Measurements from ENCODE around the gene LYSMD1. TPM values are rescaled to one million over a fixed set of nuclear protein-coding genes. Genes with fewer than 3 reads are reported as not detected.

The LYSMD1 gene
- total RNA-seq, 1 donor from 2014 or later, result 11.4 TPM

DNA sequence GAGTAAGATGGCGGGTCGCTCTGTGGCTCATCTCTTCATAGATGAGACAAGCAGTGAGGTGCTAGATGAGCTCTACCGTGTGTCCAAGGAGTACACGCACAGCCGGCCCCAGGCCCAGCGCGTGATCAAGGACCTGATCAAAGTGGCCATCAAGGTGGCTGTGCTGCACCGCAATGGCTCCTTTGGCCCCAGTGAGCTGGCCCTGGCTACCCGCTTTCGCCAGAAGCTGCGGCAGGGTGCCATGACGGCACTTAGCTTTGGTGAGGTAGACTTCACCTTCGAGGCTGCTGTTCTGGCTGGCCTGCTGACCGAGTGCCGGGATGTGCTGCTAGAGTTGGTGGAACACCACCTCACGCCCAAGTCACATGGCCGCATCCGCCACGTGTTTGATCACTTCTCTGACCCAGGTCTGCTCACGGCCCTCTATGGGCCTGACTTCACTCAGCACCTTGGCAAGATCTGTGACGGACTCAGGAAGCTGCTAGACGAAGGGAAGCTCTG lies 6.9 kb downstream of the LYSMD1 start:
- Mint-ChIP-seq H3K4me1 (no peaks in the 10 kb centered on the region), H3K9me3 (no peaks in the 10 kb centered on the region), H3K27me3 (ENCODE audit: low read depth) (no peaks in the 10 kb centered on the region), H3K36me3 (peaks cover 27% of the 10 kb centered on the region), H3K27ac (no peak overlapping the region), H3K4me3 (no peak overlapping the region)
- TF ChIP-seq, protein P1, sequence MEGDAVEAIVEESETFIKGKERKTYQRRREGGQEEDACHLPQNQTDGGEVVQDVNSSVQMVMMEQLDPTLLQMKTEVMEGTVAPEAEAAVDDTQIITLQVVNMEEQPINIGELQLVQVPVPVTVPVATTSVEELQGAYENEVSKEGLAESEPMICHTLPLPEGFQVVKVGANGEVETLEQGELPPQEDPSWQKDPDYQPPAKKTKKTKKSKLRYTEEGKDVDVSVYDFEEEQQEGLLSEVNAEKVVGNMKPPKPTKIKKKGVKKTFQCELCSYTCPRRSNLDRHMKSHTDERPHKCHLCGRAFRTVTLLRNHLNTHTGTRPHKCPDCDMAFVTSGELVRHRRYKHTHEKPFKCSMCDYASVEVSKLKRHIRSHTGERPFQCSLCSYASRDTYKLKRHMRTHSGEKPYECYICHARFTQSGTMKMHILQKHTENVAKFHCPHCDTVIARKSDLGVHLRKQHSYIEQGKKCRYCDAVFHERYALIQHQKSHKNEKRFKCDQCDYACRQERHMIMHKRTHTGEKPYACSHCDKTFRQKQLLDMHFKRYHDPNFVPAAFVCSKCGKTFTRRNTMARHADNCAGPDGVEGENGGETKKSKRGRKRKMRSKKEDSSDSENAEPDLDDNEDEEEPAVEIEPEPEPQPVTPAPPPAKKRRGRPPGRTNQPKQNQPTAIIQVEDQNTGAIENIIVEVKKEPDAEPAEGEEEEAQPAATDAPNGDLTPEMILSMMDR (IDR thresholded peaks at IDR 0.05; ENCODE audit: unreplicated experiment), result no peak
- DNase-seq (ENCODE audit: low spot score in 2 of 2, unreplicated experiment in 2 of 2), result no peak

DNA sequence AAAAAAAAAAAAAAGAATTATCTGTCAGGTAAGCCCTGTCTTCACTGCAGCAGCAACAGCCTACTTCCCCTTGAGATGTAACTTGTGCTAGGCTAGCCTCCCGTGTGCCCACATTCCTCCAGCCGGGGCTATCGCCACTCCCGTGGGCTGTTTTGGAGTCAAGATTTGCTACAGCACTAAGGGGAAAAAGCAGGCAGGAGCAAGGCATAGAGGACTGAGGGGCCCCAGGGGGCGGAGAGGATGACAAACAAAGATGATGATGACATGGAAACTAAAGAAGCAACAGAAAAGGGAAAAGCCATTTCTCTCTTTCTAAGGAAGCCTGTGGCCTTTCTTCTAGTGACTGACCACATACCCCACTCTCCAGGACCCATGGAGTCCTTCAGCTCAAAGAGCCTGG lies 7.4 kb downstream of the LYSMD1 start:
- H3K4me3 Mint-ChIP-seq, result no peak overlapping the region
- DNase-seq (ENCODE audit: low spot score in 2 of 2, unreplicated experiment in 2 of 2), result no peak
- TF ChIP-seq, protein P1 (IDR thresholded peaks at IDR 0.05; ENCODE audit: unreplicated experiment), result no peak
- H3K4me1 Mint-ChIP-seq, result no peaks in the 10 kb centered on the region
- H3K9me3 Mint-ChIP-seq, result no peaks in the 10 kb centered on the region
- H3K27me3 Mint-ChIP-seq (ENCODE audit: low read depth), result no peaks in the 10 kb centered on the region
- H3K36me3 Mint-ChIP-seq, result peaks cover 27% of the 10 kb centered on the region
- H3K27ac Mint-ChIP-seq, result no peak overlapping the region

DNA sequence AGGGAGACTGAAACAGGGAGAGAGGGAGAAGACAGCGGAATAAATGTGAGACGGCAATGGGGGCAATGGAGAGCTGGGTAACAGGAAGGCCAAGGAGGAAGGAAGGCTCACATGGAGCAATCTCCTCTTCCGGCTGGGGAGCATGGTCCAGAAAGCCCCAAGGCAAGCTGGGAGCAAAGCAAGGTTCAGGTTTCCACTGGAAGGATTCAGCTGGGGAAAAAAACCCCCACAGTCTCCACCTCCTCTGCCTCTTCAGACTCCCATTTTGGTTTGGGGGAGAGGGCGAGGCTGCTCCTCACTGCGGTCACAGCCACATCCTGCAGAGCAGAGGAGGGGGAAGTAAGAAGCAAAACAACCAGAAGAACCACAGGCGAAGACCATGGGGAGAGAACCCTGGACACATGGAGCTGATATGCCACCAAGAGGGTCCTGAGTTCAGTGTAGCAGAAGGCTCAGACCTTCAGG lies 8.6 kb downstream of the LYSMD1 start:
- no peak overlapping the region for H3K27ac Mint-ChIP-seq

DNA sequence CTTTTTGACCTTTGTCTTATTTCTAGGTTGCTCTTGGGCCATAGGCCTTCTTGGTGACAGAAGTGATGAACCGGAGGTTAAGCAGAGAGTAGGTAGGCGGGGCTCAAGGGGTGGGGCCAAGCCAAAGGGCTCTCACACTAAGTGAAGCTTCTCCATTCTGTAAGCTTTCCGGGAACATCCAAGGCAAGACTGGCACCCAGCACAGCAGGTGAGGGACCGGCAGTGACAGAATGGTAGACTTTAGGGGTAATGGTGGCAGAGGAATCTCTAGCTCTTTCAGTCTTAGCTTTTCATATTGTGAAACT lies 9.2 kb downstream of the LYSMD1 start, which contains the start of gene TNFAIP8L2:
Gene TNFAIP8L2 (plus strand): TSS at position 135 of the 305 bp plus-strand sequence. CDS start 2,049 bp downstream, outside the sequence.
- no peaks in the 10 kb centered on the region for H3K9me3 Mint-ChIP-seq
- DNase-seq (ENCODE audit: low spot score in 2 of 2, unreplicated experiment in 2 of 2), result no peak
- H3K36me3 Mint-ChIP-seq, result peaks cover 21% of the 10 kb centered on the region
- TF ChIP-seq, protein P1 (IDR thresholded peaks at IDR 0.05; ENCODE audit: unreplicated experiment), result no peak
- H3K4me1 Mint-ChIP-seq, result no peaks in the 10 kb centered on the region
- H3K27ac Mint-ChIP-seq, result no peak within 1 kb of the TSS
- no peaks in the 10 kb centered on the region for H3K27me3 Mint-ChIP-seq (ENCODE audit: low read depth)
- H3K4me3 Mint-ChIP-seq, result no peak within 1 kb of the TSS

More for the DNA sequence above, 8.6 kb downstream of the LYSMD1 start:
- Mint-ChIP-seq H3K9me3 (no peaks in the 10 kb centered on the region), H3K4me1 (no peaks in the 10 kb centered on the region), H3K27me3 (ENCODE audit: low read depth) (no peaks in the 10 kb centered on the region), H3K36me3 (peaks cover 27% of the 10 kb centered on the region), H3K4me3 (no peak overlapping the region)
- DNase-seq (ENCODE audit: low spot score in 2 of 2, unreplicated experiment in 2 of 2), result no peak
- TF ChIP-seq, protein P1 (IDR thresholded peaks at IDR 0.05; ENCODE audit: unreplicated experiment), result no peak

DNA sequence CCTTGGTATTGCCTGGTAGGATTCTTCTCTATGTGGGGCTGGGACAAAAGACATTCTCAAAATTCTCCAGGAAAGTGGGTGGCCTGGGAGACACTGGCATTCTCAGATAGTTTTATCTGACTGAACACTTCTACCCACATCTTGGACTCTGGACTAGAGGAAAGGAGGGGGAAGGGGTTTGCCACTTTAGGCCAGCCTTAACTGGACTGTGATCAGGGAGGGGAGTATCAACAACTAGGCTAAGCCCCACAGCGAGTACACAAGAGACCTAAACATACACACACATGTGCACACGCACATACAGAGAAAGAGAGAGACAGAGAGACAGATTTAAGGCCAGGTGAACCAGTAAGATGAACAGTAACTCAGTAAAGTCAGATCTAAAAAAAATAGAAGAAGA lies 18.0 kb downstream of the LYSMD1 start:
- DNase-seq (ENCODE audit: low spot score in 2 of 2, unreplicated experiment in 2 of 2), result no peak
- H3K36me3 Mint-ChIP-seq, result no peaks in the 10 kb centered on the region
- peaks cover 12% of the 10 kb centered on the region for H3K4me1 Mint-ChIP-seq
- no peaks in the 10 kb centered on the region for H3K9me3 Mint-ChIP-seq
- H3K27ac Mint-ChIP-seq, result no peak overlapping the region
- H3K27me3 Mint-ChIP-seq (ENCODE audit: low read depth), result peaks cover 27% of the 10 kb centered on the region
- H3K4me3 Mint-ChIP-seq, result peak overlapping the region; percentile 79
- TF ChIP-seq, protein P1 (IDR thresholded peaks at IDR 0.05; ENCODE audit: unreplicated experiment), result no peak

DNA sequence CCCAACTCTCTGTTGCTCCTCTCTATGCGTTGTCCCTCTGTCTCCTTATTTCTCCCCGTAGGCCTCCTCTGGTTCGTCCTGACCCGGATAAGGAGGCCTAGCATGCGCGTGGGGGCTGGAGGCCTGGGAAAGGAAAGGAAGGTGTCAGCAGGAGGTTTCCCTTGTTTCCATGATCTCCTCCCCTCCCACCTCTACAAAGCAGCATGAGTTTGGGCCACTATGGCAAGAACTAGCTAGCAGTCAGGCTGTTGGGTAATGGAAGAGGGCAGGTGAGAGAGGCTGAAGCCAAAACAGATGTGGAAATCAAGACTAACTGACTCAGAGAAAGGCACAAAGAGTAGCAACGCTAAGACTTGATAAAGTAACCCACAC lies 18.6 kb downstream of the LYSMD1 start:
- peak overlapping the region; percentile 63 for H3K27ac Mint-ChIP-seq
- H3K4me1 Mint-ChIP-seq, result peaks cover 12% of the 10 kb centered on the region
- peaks cover 27% of the 10 kb centered on the region for H3K27me3 Mint-ChIP-seq (ENCODE audit: low read depth)
- H3K36me3 Mint-ChIP-seq, result no peaks in the 10 kb centered on the region
- DNase-seq (ENCODE audit: low spot score in 2 of 2, unreplicated experiment in 2 of 2), result no peak
- H3K4me3 Mint-ChIP-seq, result peak overlapping the region; percentile 79
- TF ChIP-seq, protein P1 (IDR thresholded peaks at IDR 0.05; ENCODE audit: unreplicated experiment), result no peak
- H3K9me3 Mint-ChIP-seq, result no peaks in the 10 kb centered on the region

All from mesothelial cell of epicardium (in vitro differentiated cells).